Astrocyte (in vitro differentiated cells and primary cell): ENCODE measurements around the gene NDUFA11. TPM values are rescaled to one million over a fixed set of nuclear protein-coding genes. Genes with fewer than 3 reads are reported as not detected.

Experiments used
- DNase-seq: peaks from one replicate; pipeline ENCODE4 v3.0.0-alpha.2; 2010; ENCODE audit warnings: low read depth
- FAIRE-seq: peaks from 2 replicates; lab custom pipeline; 2011; peaks lifted over from hg19 to GRCh38; lab: Jason Lieb, UNC
- H2AFZ ChIP-seq: 2 replicates; pipeline ENCODE4 v1.6.0; 2012; ENCODE audit warnings: low read depth, low read length, inconsistent platforms
- H3K27ac ChIP-seq: 2 replicates; pipeline ENCODE4 v1.5.1; 2011; ENCODE audit warnings: low read depth, low read length, inconsistent platforms
- H3K27me3 ChIP-seq: 2 replicates; pipeline ENCODE4 v1.6.0; 2011; ENCODE audit warnings: low read length, inconsistent platforms; ENCODE audit not compliant: insufficient read depth
- H3K36me3 ChIP-seq: 2 replicates; pipeline ENCODE4 v1.5.1; 2011; ENCODE audit warnings: low read length, inconsistent platforms; ENCODE audit not compliant: insufficient read depth
- H3K4me1 ChIP-seq: 2 replicates; pipeline ENCODE4 v1.5.1; 2011; ENCODE audit warnings: low read length, inconsistent platforms; ENCODE audit not compliant: insufficient read depth
- H3K4me2 ChIP-seq: 2 replicates; pipeline ENCODE4 v1.6.0; 2012; ENCODE audit warnings: low read length, inconsistent platforms
- H3K4me3 ChIP-seq: 2 replicates; pipeline ENCODE4 v1.5.1; 2011; ENCODE audit warnings: low read depth, mild to moderate bottlenecking, low read length, inconsistent platforms; ENCODE audit not compliant: insufficient read depth
- H3K79me2 ChIP-seq: 2 replicates; pipeline ENCODE4 v1.6.0; 2012; ENCODE audit warnings: mild to moderate bottlenecking, low read length, inconsistent platforms; ENCODE audit not compliant: insufficient read depth
- H3K9ac ChIP-seq: 2 replicates; pipeline ENCODE4 v1.6.0; 2012; ENCODE audit warnings: mild to moderate bottlenecking, low read length, inconsistent platforms
- H3K9me3 ChIP-seq: 2 replicates; pipeline ENCODE4 v1.5.1; 2012; ENCODE audit warnings: low read depth, mild to moderate bottlenecking, low read length, inconsistent platforms; ENCODE audit not compliant: insufficient read depth
- H4K20me1 ChIP-seq: 2 replicates; pipeline ENCODE4 v1.6.0; 2012; ENCODE audit warnings: low read length, inconsistent platforms; ENCODE audit not compliant: insufficient read depth
- H3K27ac Mint-ChIP-seq: one replicate; pipeline ENCODE4 v1.8.0; 2021; ENCODE audit warnings: mild to moderate bottlenecking, mixed read lengths; ENCODE audit not compliant: unreplicated experiment
- H3K27me3 Mint-ChIP-seq: one replicate; pipeline ENCODE4 v1.8.0; 2021; ENCODE audit warnings: low read depth, mixed read lengths; ENCODE audit not compliant: unreplicated experiment
- H3K36me3 Mint-ChIP-seq: one replicate; pipeline ENCODE4 v1.8.0; 2021; ENCODE audit warnings: low read depth, mixed read lengths; ENCODE audit not compliant: unreplicated experiment
- H3K4me1 Mint-ChIP-seq: one replicate; pipeline ENCODE4 v1.8.0; 2021; ENCODE audit warnings: low read depth, mixed read lengths; ENCODE audit not compliant: unreplicated experiment
- H3K4me3 Mint-ChIP-seq: one replicate; pipeline ENCODE4 v1.8.0; 2021; ENCODE audit warnings: mild to moderate bottlenecking, moderate library complexity, mixed read lengths; ENCODE audit not compliant: unreplicated experiment
- H3K9me3 Mint-ChIP-seq: one replicate; pipeline ENCODE4 v1.8.0; 2021; ENCODE audit warnings: mild to moderate bottlenecking, mixed read lengths; ENCODE audit not compliant: unreplicated experiment
- CTCF ChIP-seq: IDR thresholded peaks from 2 replicates; pipeline ENCODE4 v1.5.1; 2011; ENCODE audit warnings: low read depth, mild to moderate bottlenecking, inconsistent platforms, low read length, moderate library complexity; ENCODE audit not compliant: insufficient read depth
- EZH2 ChIP-seq: IDR thresholded peaks from 2 replicates; pipeline ENCODE4 v1.6.1; 2012; ENCODE audit warnings: mild to moderate bottlenecking, low read length, inconsistent platforms; ENCODE audit not compliant: insufficient read depth
- total RNA-seq: library from RNA; stranded (reverse); gene quantifications from 2 replicates; pipeline ENCODE4 v1.2.1, GENCODE V29; 2021

The NDUFA11 gene
- total RNA-seq, 1 donor from 2014 or later: 286 TPM

- Histone ChIP-seq H3K36me3 (peaks cover 11% of the 10 kb centered on the region), H3K4me1 (no peaks in the 10 kb centered on the region), H3K27ac (no peak overlapping the region), H4K20me1 (no peaks in the 10 kb centered on the region), H3K79me2 (no peaks in the 10 kb centered on the region), H3K4me3 (no peak overlapping the region), H3K27me3 (no peaks in the 10 kb centered on the region), H3K9ac (no peak overlapping the region), H2AFZ (no peak overlapping the region), H3K9me3 (no peaks in the 10 kb centered on the region), H3K4me2 (no peak overlapping the region)
- DNase-seq (no peak), FAIRE-seq (no peak)
- no peak overlapping the region for H3K4me3 Mint-ChIP-seq
- no peak for TF ChIP-seq EZH2
- no peak for TF ChIP-seq CTCF
- H3K4me1 Mint-ChIP-seq: no peaks in the 10 kb centered on the region
- no peaks in the 10 kb centered on the region for H3K27me3 Mint-ChIP-seq
- no peak overlapping the region for H3K27ac Mint-ChIP-seq
- no peaks in the 10 kb centered on the region for H3K9me3 Mint-ChIP-seq
- peaks cover 15% of the 10 kb centered on the region for H3K36me3 Mint-ChIP-seq
These were observed 18.0 kb upstream of the NDUFA11 start for GRCh38 chr19:5921516-5922160.

GRCh38 chr19:5918463-5919079 is 15.0 kb upstream of the NDUFA11 start:
- H3K4me1 Mint-ChIP-seq: no peaks in the 10 kb centered on the region
- Histone ChIP-seq H2AFZ (no peak overlapping the region), H3K27ac (no peak overlapping the region), H3K4me3 (no peak overlapping the region), H3K4me1 (peaks cover 5% of the 10 kb centered on the region), H3K9me3 (no peaks in the 10 kb centered on the region), H3K9ac (no peak overlapping the region), H4K20me1 (no peaks in the 10 kb centered on the region), H3K36me3 (peaks cover 11% of the 10 kb centered on the region), H3K27me3 (no peaks in the 10 kb centered on the region), H3K4me2 (no peak overlapping the region), H3K79me2 (no peaks in the 10 kb centered on the region)
- no peak for TF ChIP-seq CTCF
- no peak for TF ChIP-seq EZH2
- FAIRE-seq: no peak
- H3K9me3 Mint-ChIP-seq: no peaks in the 10 kb centered on the region
- no peaks in the 10 kb centered on the region for H3K27me3 Mint-ChIP-seq
- no peak overlapping the region for H3K27ac Mint-ChIP-seq
- no peak for DNase-seq
- no peak overlapping the region for H3K4me3 Mint-ChIP-seq
- peaks cover 8% of the 10 kb centered on the region for H3K36me3 Mint-ChIP-seq
